ENCODE results near the gene IFNAR2. TPM values are rescaled to one million over a fixed set of nuclear protein-coding genes. Genes with fewer than 3 reads are reported as not detected.

IFNAR2 gene
- total RNA-seq, 8 experiments from 2014 or later: 4.4 to 12.4 (median 7.3) TPM

DNA sequence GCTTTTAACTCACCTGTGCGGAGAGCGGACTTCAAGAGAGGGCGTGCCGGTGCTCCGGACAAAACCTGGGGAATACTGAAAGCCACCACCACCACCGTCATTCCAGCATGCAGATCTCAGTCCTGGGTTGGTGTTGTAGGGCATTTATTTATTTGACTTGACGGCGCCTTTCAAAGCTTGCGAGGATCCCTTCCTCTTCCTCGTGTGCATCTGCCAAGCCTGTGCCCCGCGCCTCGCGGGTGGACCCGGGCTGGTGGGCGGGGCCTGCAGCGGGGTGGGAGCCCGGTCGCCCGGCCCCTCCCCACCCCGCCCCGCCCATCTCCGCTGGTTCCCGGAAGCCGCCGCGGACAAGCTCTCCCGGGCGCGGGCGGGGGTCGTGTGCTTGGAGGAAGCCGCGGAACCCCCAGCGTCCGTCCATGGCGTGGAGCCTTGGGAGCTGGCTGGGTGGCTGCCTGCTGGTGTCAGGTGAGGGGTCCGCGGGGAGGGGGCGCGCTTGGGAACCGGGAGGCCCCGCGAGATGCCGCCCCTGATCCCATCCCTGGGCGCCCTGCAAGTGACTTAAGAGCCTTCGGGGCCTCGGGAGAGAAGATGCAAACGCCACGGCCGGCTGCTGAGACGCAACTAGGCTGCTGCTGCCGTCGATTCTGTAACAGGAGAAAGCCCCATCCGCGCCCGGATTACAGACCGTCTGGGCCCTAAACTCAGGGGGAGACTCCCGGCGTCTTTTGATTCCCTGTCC lies 36.5 kb downstream of the IFNAR2 start, which contains the start of gene IL10RB:
Gene IL10RB (plus strand): TSS at position 318 of the 739 bp plus-strand sequence. CDS start 99 bp downstream, at position 417.
- peak; percentile 84 to 96 (median 93) for ATAC-seq (replicated peaks in 6 of 8)
- H3K27ac ChIP-seq: peak within 1 kb of the TSS; percentile 10 to 14
- peak within 1 kb of the TSS; percentile 43 to 62 (median 49) for H3K4me3 ChIP-seq
- in situ Hi-C loops (cut with MboI; ENCODE audit: low pct_unique_long_range_greater_than_20kb in 2 of 9, low sequenced_read_pairs in 9 of 9, unreplicated experiment in 9 of 9): no loop called here
- 0 to 27% (median 5%) methylated on average over 1 to 11 of the region's 60 CpGs; no CpG with 5 or more reads in 4 of the 10 experiments for WGBS, 10 experiments
- peaks cover 3 to 9% of the 10 kb centered on the region in 2 donors for H3K4me1 ChIP-seq (replicated peaks in 1 of 2)

DNA sequence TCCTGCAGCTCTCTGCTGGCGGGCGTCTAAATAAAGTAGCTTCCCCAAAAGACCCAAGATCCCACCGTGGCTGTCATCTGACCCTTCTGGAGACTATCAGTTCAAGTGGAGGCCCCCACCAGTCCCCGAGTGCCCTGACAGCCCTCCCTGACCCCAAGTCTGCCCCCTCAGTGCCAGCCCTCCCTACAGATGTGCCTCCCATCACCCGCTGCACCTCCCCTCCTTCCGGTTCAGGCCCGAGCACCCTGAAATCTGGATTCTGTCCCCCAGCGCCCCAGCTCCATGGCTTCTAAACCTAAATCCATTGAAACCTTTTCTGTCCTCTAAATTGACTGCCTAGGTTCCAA lies 37.0 kb downstream of the IFNAR2 start:
- in situ Hi-C loops (cut with MboI; ENCODE audit: low pct_unique_long_range_greater_than_20kb in 2 of 9, low sequenced_read_pairs in 9 of 9, unreplicated experiment in 9 of 9): no loop called here
- WGBS, 10 experiments: 0 to 100% (median 40%) methylated on average over 1 to 3 of the region's 8 CpGs; no CpG with 5 or more reads in 7 of the 10 experiments
- Histone ChIP-seq H3K27ac (peak overlapping the region; percentile 10 to 14), H3K4me1 (replicated peaks in 1 of 2) (peaks cover 3 to 9% of the 10 kb centered on the region in 2 donors), H3K4me3 (peak overlapping the region; percentile 43 to 62 (median 49))
- ATAC-seq (replicated peaks in 6 of 8): peak in 4 of 8 experiments; percentile 5 to 22 (median 12)

DNA sequence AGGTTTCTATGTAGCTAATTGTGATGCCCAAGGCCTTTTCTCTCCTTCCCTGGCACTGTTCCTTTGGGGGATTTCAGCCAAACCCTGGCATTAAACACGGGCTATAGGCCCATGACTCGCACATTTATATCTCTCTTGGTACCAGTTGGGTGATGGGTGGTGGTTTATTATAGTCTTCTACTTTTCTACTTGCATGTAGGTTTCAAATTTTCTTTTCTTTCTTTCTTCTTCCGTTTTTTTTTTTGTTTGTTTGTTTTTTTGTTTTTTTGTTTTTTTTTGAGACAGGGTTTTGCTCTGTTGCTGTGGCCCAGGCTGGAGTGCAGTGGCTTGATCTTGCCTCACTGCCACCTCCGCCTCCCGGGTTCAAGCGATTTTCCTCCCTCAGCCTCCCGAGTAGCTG lies 37.5 kb downstream of the IFNAR2 start:
- peak overlapping the region; percentile 43 to 62 (median 49) for H3K4me3 ChIP-seq
- 0 to 100% (median 84%) methylated on average over 1 to 7 of the region's 7 CpGs; no CpG with 5 or more reads in 2 of the 10 experiments for WGBS, 10 experiments
- in situ Hi-C loops (cut with MboI; ENCODE audit: low pct_unique_long_range_greater_than_20kb in 2 of 9, low sequenced_read_pairs in 9 of 9, unreplicated experiment in 9 of 9): no loop called here
- no peak for ATAC-seq (replicated peaks in 6 of 8)
- H3K27ac ChIP-seq: peak overlapping the region in 1 of 2 donors; percentile 14
- peaks cover 3 to 9% of the 10 kb centered on the region in 2 donors for H3K4me1 ChIP-seq (replicated peaks in 1 of 2)

DNA sequence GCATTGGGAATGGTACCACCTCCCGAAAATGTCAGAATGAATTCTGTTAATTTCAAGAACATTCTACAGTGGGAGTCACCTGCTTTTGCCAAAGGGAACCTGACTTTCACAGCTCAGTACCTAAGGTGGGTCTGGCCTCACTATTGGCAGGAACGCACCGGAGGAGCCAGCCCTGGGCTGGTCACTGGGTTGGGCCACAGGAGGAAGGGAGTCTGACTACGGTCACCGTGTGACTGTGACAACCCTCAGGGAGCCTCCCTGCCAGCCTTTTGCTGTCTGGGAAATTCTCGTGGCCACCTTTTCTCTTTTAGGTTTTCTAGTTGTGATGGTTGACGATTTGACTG lies 38.6 kb downstream of the IFNAR2 start:
- Histone ChIP-seq H3K27ac (no peak overlapping the region), H3K4me3 (no peak overlapping the region)
- WGBS, 10 experiments: 70 to 100% (median 89%) methylated on average over 2 to 7 of the region's 7 CpGs; no CpG with 5 or more reads in 1 of the 10 experiments

DNA sequence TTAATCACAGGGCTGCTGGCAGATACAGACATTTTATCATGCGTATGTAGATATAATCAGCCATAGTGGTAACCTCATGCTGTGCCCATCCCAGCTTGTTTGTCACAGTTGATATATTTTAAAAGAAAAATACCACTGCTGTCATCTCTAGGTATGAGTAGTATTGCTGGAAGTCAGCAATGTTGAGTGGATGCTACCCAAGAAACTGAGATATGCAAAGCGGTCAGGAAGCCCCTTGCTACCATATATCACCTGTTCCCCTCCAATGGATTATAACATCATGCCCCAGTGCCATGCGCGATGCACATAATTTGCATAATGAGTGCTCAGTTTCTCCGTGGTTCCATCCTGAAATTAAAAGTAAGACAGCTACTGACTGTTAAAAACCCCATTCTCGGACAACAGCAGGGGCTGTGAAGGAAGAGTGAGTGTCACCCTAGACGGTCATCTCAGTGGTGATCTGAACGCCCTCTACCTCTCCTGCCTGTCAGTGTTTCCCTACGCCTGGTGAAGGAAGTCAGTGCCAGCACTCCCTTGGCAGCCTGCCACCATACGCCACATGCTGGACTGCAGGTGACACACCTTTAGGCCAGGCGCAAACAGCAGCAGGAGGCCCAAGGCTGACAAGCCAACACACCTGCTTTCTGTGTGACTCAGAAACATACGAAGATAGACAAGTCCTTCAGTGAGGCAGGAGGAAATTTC lies 39.2 kb downstream of the IFNAR2 start:
- ATAC-seq (replicated peaks in 6 of 8): no peak
- Histone ChIP-seq H3K4me1 (replicated peaks in 1 of 2) (peaks cover 3 to 9% of the 10 kb centered on the region in 2 donors), H3K27ac (no peak overlapping the region), H3K4me3 (no peak overlapping the region)
- 75 to 100% (median 89%) methylated on average over 1 to 9 of the region's 12 CpGs for WGBS, 10 experiments
- in situ Hi-C loops (cut with MboI; ENCODE audit: low pct_unique_long_range_greater_than_20kb in 2 of 9, low sequenced_read_pairs in 9 of 9, unreplicated experiment in 9 of 9): no loop called here

More for the DNA sequence above, 38.6 kb downstream of the IFNAR2 start:
- in situ Hi-C loops (cut with MboI; ENCODE audit: low pct_unique_long_range_greater_than_20kb in 2 of 9, low sequenced_read_pairs in 9 of 9, unreplicated experiment in 9 of 9): no loop called here
- no peak for ATAC-seq (replicated peaks in 6 of 8)
- H3K4me1 ChIP-seq (replicated peaks in 1 of 2): peaks cover 3 to 9% of the 10 kb centered on the region in 2 donors

DNA sequence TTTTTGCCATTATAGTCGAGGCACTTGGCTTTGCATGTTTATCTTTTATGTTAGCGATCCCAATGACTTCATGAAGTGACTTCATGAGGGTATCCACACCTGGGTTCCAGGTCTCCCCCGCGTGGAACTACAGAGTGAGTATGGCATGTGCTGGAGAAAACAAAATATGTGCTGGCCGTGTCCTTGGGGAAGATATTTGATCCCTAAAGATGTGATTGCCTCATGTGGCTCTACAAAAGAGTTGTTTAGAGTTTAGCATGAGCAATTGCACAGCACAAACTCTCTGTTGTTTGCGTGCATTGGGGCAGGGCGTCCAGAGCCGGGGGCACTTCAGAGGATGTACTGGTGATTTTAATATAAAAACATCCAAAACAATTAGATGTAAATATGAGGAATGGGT lies 41.2 kb downstream of the IFNAR2 start:
- 80 to 100% (median 99%) methylated on average over 1 to 7 of the region's 8 CpGs for WGBS, 10 experiments
- in situ Hi-C loops (cut with MboI; ENCODE audit: low pct_unique_long_range_greater_than_20kb in 2 of 9, low sequenced_read_pairs in 9 of 9, unreplicated experiment in 9 of 9): no loop called here
- Histone ChIP-seq H3K4me3 (no peak overlapping the region), H3K27ac (no peak overlapping the region), H3K4me1 (replicated peaks in 1 of 2) (peaks cover 3 to 6% of the 10 kb centered on the region in 2 donors)
- no peak for ATAC-seq (replicated peaks in 6 of 8)

DNA sequence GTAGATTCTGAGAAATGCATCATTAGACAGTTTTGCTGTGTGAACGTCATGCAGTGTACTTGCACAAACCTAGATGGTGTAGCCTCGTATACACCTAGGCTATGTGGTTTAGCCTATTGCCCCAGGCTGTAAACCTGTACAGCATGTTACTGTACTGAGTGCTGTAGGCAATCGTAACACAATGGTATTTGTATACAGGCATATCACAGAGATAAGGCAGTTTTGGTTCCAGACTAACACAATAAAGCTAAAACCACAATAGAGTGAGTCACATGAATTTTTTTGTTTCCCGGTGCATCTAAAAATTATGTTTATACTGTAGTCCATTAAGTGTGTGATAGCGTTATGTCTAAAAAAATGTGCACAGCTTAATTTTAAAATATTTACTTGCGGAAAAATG lies 43.3 kb downstream of the IFNAR2 start:
- in situ Hi-C loops (cut with MboI; ENCODE audit: low pct_unique_long_range_greater_than_20kb in 2 of 9, low sequenced_read_pairs in 9 of 9, unreplicated experiment in 9 of 9): no loop called here
- no peak for ATAC-seq (replicated peaks in 6 of 8)
- WGBS, 10 experiments: 80 to 100% (median 94%) methylated on average over 2 to 6 of the region's 6 CpGs; no CpG with 5 or more reads in 1 of the 10 experiments
- no peaks in the 10 kb centered on the region for H3K4me1 ChIP-seq (replicated peaks in 1 of 2)
- no peak overlapping the region for H3K27ac ChIP-seq
- no peak overlapping the region for H3K4me3 ChIP-seq

DNA sequence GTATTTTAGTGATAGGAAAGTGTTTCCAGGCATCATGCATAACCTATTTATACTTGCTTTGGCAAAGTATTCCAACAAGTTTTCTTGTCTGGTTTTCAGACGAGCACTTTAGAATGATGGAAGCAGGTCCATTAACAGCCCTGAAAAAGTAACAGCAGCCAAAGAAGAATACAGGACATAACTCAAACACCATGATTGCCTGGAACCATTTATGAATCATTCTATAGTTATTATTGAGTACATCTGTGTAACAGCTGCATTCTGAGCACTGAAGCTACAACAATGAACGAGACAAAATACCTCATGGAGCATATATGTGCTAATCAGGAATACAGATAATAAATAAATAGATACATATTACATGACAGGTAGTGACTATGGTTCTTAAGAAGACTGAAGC lies 49.0 kb downstream of the IFNAR2 start:
- Histone ChIP-seq H3K4me3 (no peak overlapping the region), H3K27ac (no peak overlapping the region), H3K4me1 (replicated peaks in 1 of 2) (no peaks in the 10 kb centered on the region)
- in situ Hi-C loops (cut with MboI; ENCODE audit: low pct_unique_long_range_greater_than_20kb in 2 of 9, low sequenced_read_pairs in 9 of 9, unreplicated experiment in 9 of 9): no loop called here
- ATAC-seq (replicated peaks in 6 of 8): no peak
- WGBS, 10 experiments: 20 to 100% (median 75%) methylated on average over 2 of the region's 2 CpGs; no CpG with 5 or more reads in 5 of the 10 experiments

DNA sequence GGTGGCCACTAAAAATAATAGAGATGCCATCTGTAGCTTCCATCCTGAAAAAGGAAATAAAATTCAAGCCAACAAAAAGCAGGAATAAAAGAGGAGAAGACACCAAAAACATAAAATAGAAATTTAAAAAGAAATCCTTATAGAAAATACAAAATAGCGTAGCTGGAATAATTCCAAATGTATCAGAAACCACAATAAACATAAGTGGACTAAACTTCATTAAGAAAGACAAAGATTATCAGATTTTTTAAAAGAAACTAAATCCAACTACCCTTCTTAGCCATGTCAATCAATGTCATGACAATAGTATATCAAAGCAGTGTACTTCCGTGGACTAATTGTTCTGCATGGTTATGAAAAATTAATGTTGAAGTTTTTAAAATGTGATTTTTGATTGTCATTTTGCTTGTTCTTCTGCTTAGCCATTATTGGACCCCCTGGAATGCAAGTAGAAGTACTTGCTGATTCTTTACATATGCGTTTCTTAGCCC lies 49.6 kb downstream of the IFNAR2 start:
- 68 to 100% (median 94%) methylated on average over 1 to 3 of the region's 3 CpGs for WGBS, 10 experiments
- Histone ChIP-seq H3K4me1 (replicated peaks in 1 of 2) (no peaks in the 10 kb centered on the region), H3K4me3 (no peak overlapping the region), H3K27ac (no peak overlapping the region)
- ATAC-seq (replicated peaks in 6 of 8): no peak
- in situ Hi-C loops (cut with MboI; ENCODE audit: low pct_unique_long_range_greater_than_20kb in 2 of 9, low sequenced_read_pairs in 9 of 9, unreplicated experiment in 9 of 9): no loop called here

Other genes starting within 250 kb of the IFNAR2 start
- 10 to 100 TPM in 1 of 8 experiments, 1 to 10 TPM in 3, under 1 TPM in 3, not detected in 1; 0.18 to 10.1 (median 8.4) TPM for gene OLIG2, start 204.0 kb upstream of the IFNAR2 start, total RNA-seq
- 1 to 10 TPM in 5 of 8 experiments, under 1 TPM in 1, not detected in 2; 0.17 to 3.4 (median 2.1) TPM for gene OLIG1, start 159.8 kb upstream of the IFNAR2 start, total RNA-seq
- 10 to 100 TPM in 4 of 8 experiments, 1 to 10 TPM in 4; 4.1 to 17.8 (median 9.7) TPM for gene IL10RB, start 36.4 kb downstream of the IFNAR2 start, total RNA-seq
- gene IFNAR1, start 95.0 kb downstream of the IFNAR2 start, total RNA-seq: 10 to 100 TPM; 13.9 to 49.0 (median 17.4) TPM
- 10 to 100 TPM; 21.4 to 58.1 (median 31.9) TPM for gene IFNGR2, start 173.5 kb downstream of the IFNAR2 start, total RNA-seq

Data from motor neuron (in vitro differentiated cells).